Measurements from ENCODE around the gene EMC8.

Gene EMC8

GRCh38 chr16:85763616-85764015 is 35.7 kb downstream of the EMC8 start:
- no peak for TF ChIP-seq CTCF (IDR thresholded peaks at IDR 0.05; ENCODE audit: extremely low read depth, insufficient read depth, missing control alignments)
- in situ Hi-C loops (cut with MboI; ENCODE audit: low pct_unique_long_range_greater_than_20kb, low sequenced_read_pairs, unreplicated experiment), result no loop called here
- no peak for DNase-seq (ENCODE audit: low spot score)

- no peak for TF ChIP-seq CTCF (IDR thresholded peaks at IDR 0.05; ENCODE audit: extremely low read depth, insufficient read depth, missing control alignments)
- no peak for DNase-seq (ENCODE audit: low spot score)
- in situ Hi-C loops (cut with MboI; ENCODE audit: low pct_unique_long_range_greater_than_20kb, low sequenced_read_pairs, unreplicated experiment), result no loop called here
Observed at GRCh38 chr16:85762970-85763369, 36.4 kb downstream of the EMC8 start.

- no peak for DNase-seq (ENCODE audit: low spot score)
- in situ Hi-C loops (cut with MboI; ENCODE audit: low pct_unique_long_range_greater_than_20kb, low sequenced_read_pairs, unreplicated experiment), result no loop called here
- no peak for TF ChIP-seq CTCF (IDR thresholded peaks at IDR 0.05; ENCODE audit: extremely low read depth, insufficient read depth, missing control alignments)
Observed at GRCh38 chr16:85761861-85762260, 37.5 kb downstream of the EMC8 start.

GRCh38 chr16:85759631-85760419 is 39.5 kb downstream of the EMC8 start:
- DNase-seq (ENCODE audit: low spot score), result peak; percentile 70
- TF ChIP-seq CTCF (IDR thresholded peaks at IDR 0.05; ENCODE audit: extremely low read depth, insufficient read depth, missing control alignments), result peak; percentile 93
- in situ Hi-C loops (cut with MboI; ENCODE audit: low pct_unique_long_range_greater_than_20kb, low sequenced_read_pairs, unreplicated experiment), result no loop called here

- no peak for TF ChIP-seq CTCF (IDR thresholded peaks at IDR 0.05; ENCODE audit: extremely low read depth, insufficient read depth, missing control alignments)
- in situ Hi-C loops (cut with MboI; ENCODE audit: low pct_unique_long_range_greater_than_20kb, low sequenced_read_pairs, unreplicated experiment), result no loop called here
Observed at GRCh38 chr16:85759136-85759535, 40.2 kb downstream of the EMC8 start.

GRCh38 chr16:85757341-85757822 is 42.0 kb downstream of the EMC8 start:
- TF ChIP-seq CTCF (IDR thresholded peaks at IDR 0.05; ENCODE audit: extremely low read depth, insufficient read depth, missing control alignments), result no peak
- peak; percentile 61 for DNase-seq (ENCODE audit: low spot score)
- in situ Hi-C loops (cut with MboI; ENCODE audit: low pct_unique_long_range_greater_than_20kb, low sequenced_read_pairs, unreplicated experiment), result no loop called here

More at GRCh38 chr16:85759136-85759535, 40.2 kb downstream of the EMC8 start:
- no peak for DNase-seq (ENCODE audit: low spot score)

All from GM13977 (cell line).